GM23338 (cell line): ENCODE results near the gene GRIK4. TPM values are rescaled to one million over a fixed set of nuclear protein-coding genes. Genes with fewer than 3 reads are reported as not detected.

Source experiments
- ATAC-seq: fragments of 200-7000 bp; cut with Tn5 transposase; 3 replicates; pipeline ENCODE4 v1.9.1; 2020
- DNase-seq: peaks from one replicate; pipeline ENCODE4 v3.0.0-alpha.2; 2015; ENCODE audit warnings: low spot score
- H2AFZ ChIP-seq: fragments of 200-600 bp; sonication (generic); 2 replicates; pipeline ENCODE4 v1.8.0; 2016; ENCODE audit warnings: antibody characterized with exemption, mild to moderate bottlenecking, moderate library complexity
- H3F3A ChIP-seq: fragments of 200-600 bp; sonication (generic); replicated peaks from 2 replicates; pipeline ENCODE4 v1.8.0; 2017; ENCODE audit warnings: antibody characterized with exemption, mixed run types, low read depth
- H3K27ac ChIP-seq: fragments of 200-600 bp; sonication (generic); 2 replicates; pipeline ENCODE4 v1.6.1; 2016; ENCODE audit warnings: low read depth
- H3K27me3 ChIP-seq: fragments of 200-600 bp; sonication (generic); 2 replicates; pipeline ENCODE4 v1.8.0; 2016; ENCODE audit warnings: mild to moderate bottlenecking, mixed run types, moderate library complexity; ENCODE audit not compliant: insufficient read depth
- H3K36me3 ChIP-seq: fragments of 200-600 bp; sonication (generic); 2 replicates; pipeline ENCODE4 v1.8.0; 2016; ENCODE audit warnings: mild to moderate bottlenecking; ENCODE audit not compliant: insufficient read depth
- H3K4me1 ChIP-seq: fragments of 200-600 bp; sonication (generic); 2 replicates; pipeline ENCODE4 v1.8.0; 2016; ENCODE audit warnings: mild to moderate bottlenecking, moderate library complexity; ENCODE audit not compliant: insufficient read depth
- H3K4me2 ChIP-seq: fragments of 200-600 bp; sonication (generic); 2 replicates; pipeline ENCODE4 v1.7.1; 2017; ENCODE audit warnings: mixed run types
- H3K4me3 ChIP-seq: fragments of 200-600 bp; sonication (generic); 2 replicates; pipeline ENCODE4 v1.6.1; 2016; ENCODE audit warnings: mixed run types
- H3K79me2 ChIP-seq: fragments of 200-600 bp; sonication (generic); replicated peaks from 2 replicates; pipeline ENCODE4 v1.8.0; 2017; ENCODE audit warnings: mild to moderate bottlenecking; ENCODE audit not compliant: insufficient read depth
- H3K9me2 ChIP-seq: fragments of 200-600 bp; sonication (generic); 2 replicates; pipeline ENCODE4 v1.8.0; 2017; ENCODE audit not compliant: insufficient read depth
- H4K20me1 ChIP-seq: fragments of 200-600 bp; sonication (generic); replicated peaks from 2 replicates; pipeline ENCODE4 v1.8.0; 2017; ENCODE audit warnings: mild to moderate bottlenecking; ENCODE audit not compliant: insufficient read depth
- H3K27ac Mint-ChIP-seq: 2 replicates; pipeline ENCODE4 v1.8.0; 2020; ENCODE audit warnings: inconsistent platforms, mild to moderate bottlenecking, moderate library complexity, mixed read lengths
- H3K27me3 Mint-ChIP-seq: 3 replicates; pipeline ENCODE4 v1.8.0; 2022; ENCODE audit warnings: low read depth, mild to moderate bottlenecking, moderate library complexity, mixed read lengths, inconsistent platforms; ENCODE audit not compliant: insufficient read depth, poor library complexity
- H3K36me3 Mint-ChIP-seq: 3 replicates; pipeline ENCODE4 v1.8.0; 2021; ENCODE audit warnings: low read depth, mild to moderate bottlenecking, inconsistent platforms, moderate library complexity, mixed read lengths
- H3K4me1 Mint-ChIP-seq: 3 replicates; pipeline ENCODE4 v1.8.0; 2020; ENCODE audit warnings: mild to moderate bottlenecking, inconsistent platforms, mixed read lengths
- H3K4me3 Mint-ChIP-seq: 3 replicates; pipeline ENCODE4 v1.8.0; 2021; ENCODE audit warnings: moderate library complexity, mild to moderate bottlenecking, inconsistent platforms, mixed read lengths
- H3K9me3 Mint-ChIP-seq: 3 replicates; pipeline ENCODE4 v1.8.0; 2020; ENCODE audit warnings: moderate library complexity, mild to moderate bottlenecking, inconsistent platforms, mixed read lengths
- ETS1 ChIP-seq: IDR thresholded peaks from 2 replicates; pipeline ENCODE4 v1.6.1; 2016; ENCODE audit warnings: antibody characterized with exemption
- EZH2 ChIP-seq: fragments of 200-600 bp; sonication (generic); IDR thresholded peaks from one replicate; pipeline ENCODE4 v1.8.0; 2017; ENCODE audit warnings: antibody characterized with exemption, mild to moderate bottlenecking, low read depth; ENCODE audit not compliant: unreplicated experiment
- JUNB ChIP-seq: IDR thresholded peaks from one replicate; pipeline ENCODE4 v1.6.1; 2016; ENCODE audit warnings: antibody characterized with exemption; ENCODE audit not compliant: unreplicated experiment
- POLR2AphosphoS5 ChIP-seq: IDR thresholded peaks from 2 replicates; pipeline ENCODE4 v1.6.1; 2016; ENCODE audit warnings: antibody characterized with exemption, low read depth
- STAT1 ChIP-seq: IDR thresholded peaks from one replicate; pipeline ENCODE4 v1.6.1; 2016; ENCODE audit warnings: antibody characterized with exemption; ENCODE audit not compliant: unreplicated experiment
- ZNF331 ChIP-seq: fragments of 250-450 bp; sonication (Bioruptor Pico); IDR thresholded peaks from 2 replicates; pipeline ENCODE4 v1.5.0; 2020; ENCODE audit warnings: low read depth, mild to moderate bottlenecking, moderate library complexity
- ZNF462 ChIP-seq: fragments of 250-450 bp; sonication (Bioruptor Pico); IDR thresholded peaks from 2 replicates; pipeline ENCODE4 v1.5.0; 2020; ENCODE audit warnings: mild to moderate bottlenecking, moderate library complexity
- polyA plus RNA-seq: library from polyadenylated mRNA; unstranded; fragments of >200 nt; fragmentation: Nextera tagmentation; extraction: Ambion mirVana; gene quantifications from 2 replicates; pipeline ENCODE4 v1.2.1, GENCODE V29; 2016
- total RNA-seq: library from RNA; depleted of rRNA; stranded (reverse); fragments of >200 nt; shearing (Covaris generic); gene quantifications from 2 replicates; pipeline ENCODE4 v1.2.3, GENCODE V29; 2014

GRIK4 gene
- total and polyA plus RNA-seq, 2 experiments from 2014 or later, result 0.63 to 2.2 TPM

DNA sequence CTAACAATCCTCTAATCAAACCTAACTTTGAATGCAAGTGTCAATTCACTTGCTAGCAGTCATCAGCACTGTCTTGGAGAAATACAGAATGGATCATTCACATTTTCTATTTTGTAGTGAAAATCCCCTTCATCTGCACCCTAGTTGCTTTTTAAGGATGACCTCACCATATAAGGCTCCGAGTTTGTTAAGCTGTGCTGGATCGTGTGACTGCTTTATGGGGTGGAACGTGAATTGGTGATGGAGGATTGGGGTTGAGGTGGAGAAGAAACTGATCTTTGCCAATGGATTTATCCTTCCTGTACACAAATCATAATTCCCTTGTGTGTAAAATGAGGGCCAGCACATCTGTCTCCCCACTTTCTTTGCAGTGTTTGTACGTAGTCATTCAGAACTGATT is 426.7 kb downstream of the GRIK4 start (continued):
- TF ChIP-seq ZNF462 (no peak), STAT1 (no peak)

DNA sequence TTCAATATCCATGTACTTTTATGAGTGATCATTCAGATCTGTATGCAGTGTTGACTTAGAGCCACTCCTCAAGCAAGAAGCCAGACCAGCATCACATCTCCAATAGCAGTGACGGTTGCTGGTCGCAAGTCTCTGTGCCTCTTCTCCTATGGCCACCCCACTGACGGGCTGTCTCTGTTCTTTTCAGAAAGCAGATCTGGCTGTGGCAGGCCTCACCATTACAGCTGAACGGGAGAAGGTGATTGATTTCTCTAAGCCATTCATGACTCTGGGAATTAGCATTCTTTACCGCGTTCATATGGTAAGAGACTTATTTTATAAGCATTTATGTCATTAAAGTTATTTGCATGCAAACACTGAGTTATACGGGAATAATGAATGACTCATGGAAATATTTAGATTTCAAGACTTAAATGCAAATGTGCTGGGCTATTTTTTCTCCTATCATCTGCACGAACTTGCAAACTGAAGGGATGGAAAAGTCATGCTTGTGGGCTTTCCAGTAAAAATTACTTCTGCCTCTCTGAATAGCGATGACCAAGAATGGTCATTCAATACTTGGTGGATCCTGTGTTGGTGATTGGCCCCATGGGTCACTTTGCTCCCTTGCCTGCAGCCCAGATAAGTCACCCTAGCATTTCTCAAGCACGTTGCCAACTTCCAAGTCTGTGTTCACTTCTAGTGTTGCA is 428.8 kb downstream of the GRIK4 start:
- Histone ChIP-seq H3K9me2 (0 out of 2 replicates have a peak, but pooled peaks cover 5% of the 10 kb centered on the region), H3K4me3 (no peak overlapping the region), H3F3A (no peaks in the 10 kb centered on the region), H3K27me3 (no peaks in the 10 kb centered on the region), H2AFZ (no peak overlapping the region), H3K79me2 (no peaks in the 10 kb centered on the region), H3K4me1 (peaks cover 15% of the 10 kb centered on the region), H4K20me1 (no peaks in the 10 kb centered on the region), H3K27ac (no peak overlapping the region), H3K4me2 (no peak overlapping the region), H3K36me3 (no peaks in the 10 kb centered on the region)
- peaks cover 11% of the 10 kb centered on the region for H3K9me3 Mint-ChIP-seq
- DNase-seq, result no peak
- H3K27me3 Mint-ChIP-seq, result peaks cover 3% of the 10 kb centered on the region
- peaks cover 15% of the 10 kb centered on the region; the same call in 2 of the 3 replicates for H3K36me3 Mint-ChIP-seq
- no peak for ATAC-seq
- H3K4me1 Mint-ChIP-seq, result peaks cover 17% of the 10 kb centered on the region
- no peak overlapping the region for H3K4me3 Mint-ChIP-seq
- no peak overlapping the region for H3K27ac Mint-ChIP-seq
- TF ChIP-seq ZNF462 (no peak), EZH2 (no peak), ETS1 (no peak), POLR2AphosphoS5 (no peak), STAT1 (no peak), JUNB (no peak), ZNF331 (CRISPR knock-in tag) (no peak)
